HG03457 (cell line): Measurements from ENCODE around the gene TARP.

ENCODE experiments used
- ATAC-seq: cut with Tn5 transposase; IDR thresholded peaks from one replicate; pipeline ENCODE4 v1.9.1; 2021; ENCODE audit warnings: moderate number of reproducible peaks; ENCODE audit not compliant: unreplicated experiment

The TARP gene

DNA sequence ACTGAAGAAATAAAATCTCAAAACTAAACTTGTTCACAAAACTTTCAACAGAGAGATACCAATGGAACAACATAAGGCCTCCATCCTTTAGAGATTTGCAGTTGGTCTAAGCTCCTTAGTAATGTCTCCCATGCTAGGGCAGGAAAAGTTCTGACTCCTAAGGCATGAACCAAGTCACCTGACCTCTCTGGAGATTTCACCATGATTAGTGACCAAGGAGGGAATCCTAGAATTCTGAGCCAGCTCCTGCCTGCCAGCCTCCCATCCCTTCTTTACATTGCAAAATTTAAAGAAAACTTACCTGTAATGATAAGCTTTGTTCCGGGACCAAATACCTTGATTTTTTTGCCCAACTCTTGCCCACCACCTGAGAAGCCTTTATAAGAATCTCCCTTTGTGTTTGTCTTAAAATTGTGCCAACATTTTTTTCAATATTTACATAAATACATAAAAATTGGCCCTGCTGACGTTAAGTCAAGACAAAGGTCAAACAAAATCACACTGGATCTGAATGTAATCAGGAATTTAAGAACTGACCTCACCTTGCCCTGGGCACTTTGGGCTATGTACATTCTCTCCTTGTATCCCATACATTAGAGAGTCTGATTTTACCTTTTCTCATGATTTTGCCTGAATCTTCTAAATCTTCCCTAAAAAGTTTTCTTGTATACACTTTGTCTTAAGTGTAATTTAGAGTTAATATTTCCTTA lies at the start of gene TARP:
Gene TARP (minus strand): TSS at position 351 of the 710 bp plus-strand sequence.
- ATAC-seq, result no peak

DNA sequence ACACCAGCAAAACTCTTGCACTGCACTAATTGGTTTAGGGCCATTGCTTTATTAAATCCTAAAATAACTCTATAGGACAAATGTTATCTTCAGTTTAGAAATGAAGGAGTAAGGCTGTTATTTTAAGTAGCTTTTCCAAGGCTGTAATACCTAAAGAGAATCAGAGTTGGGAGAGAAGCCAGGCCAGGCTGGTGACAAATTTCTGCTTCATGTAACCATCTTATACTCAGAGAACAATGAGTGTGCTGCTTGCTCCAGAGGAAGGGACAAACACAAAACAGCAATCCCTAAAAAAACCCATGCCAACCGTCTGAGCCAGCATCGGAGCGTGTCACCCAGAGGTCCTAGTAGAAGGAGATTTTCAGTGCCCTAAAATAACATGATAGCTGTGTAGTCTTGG lies 49.7 kb upstream of the TARP start:
- ATAC-seq, result no peak

DNA sequence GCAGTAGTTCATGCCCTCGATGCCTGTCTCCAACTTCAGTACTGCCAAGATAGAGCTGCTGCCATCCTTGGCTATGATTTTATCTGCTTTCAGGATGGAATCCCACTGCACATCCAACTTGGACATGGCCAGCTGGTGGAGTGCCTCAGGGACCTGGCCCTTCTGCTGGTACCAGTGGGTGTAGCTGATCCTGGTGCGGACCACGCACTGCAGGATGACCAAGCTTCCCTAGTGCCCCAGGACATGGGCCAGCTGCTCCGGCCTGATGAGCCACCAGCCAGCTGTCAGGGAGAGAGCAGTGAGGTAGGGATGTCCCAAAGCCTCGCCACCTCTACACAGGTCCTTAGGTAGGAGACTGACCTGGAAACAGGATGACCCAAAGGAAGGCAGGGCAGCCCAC lies 49.0 kb upstream of the TARP start:
- no peak for ATAC-seq

DNA sequence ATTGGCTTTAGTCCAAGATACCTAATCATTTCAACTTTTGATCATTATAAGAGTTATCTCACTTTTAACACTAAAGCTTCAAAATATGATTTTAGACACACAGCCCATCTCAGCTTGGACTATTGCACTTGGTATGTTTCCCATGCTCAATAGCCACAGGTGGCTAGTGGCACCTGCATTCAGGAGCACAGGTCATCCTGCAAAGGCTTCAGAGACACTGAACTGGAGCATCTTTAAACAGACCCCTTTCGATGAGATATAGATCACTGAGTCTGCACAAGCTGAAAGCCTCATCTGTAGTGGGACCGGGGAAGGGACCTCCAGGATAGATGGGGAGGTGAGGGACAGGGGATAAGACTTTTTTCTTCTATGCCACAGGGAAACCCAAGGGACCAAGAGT lies 48.5 kb upstream of the TARP start:
- ATAC-seq, result no peak

DNA sequence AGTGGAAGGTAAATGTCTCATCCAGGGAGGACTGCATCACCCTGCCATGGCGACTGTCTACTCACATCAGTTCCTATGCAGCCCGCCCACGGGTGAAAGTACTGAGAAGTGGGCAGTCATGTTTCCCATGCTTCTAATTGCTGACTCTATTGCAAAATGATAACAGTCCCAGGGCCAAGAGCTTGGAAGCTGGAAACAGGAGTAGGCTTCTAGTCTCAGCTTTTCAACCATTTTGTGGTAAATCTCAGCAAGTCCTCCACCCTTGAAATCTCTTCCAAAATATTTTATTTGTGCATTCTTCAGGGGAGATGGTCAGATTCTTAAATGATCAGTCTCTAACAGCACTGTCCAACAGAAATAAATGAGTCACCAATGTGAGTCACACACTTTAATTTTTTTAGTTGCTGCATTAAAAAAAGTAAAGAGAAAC lies 48.1 kb upstream of the TARP start:
- ATAC-seq, result no peak

DNA sequence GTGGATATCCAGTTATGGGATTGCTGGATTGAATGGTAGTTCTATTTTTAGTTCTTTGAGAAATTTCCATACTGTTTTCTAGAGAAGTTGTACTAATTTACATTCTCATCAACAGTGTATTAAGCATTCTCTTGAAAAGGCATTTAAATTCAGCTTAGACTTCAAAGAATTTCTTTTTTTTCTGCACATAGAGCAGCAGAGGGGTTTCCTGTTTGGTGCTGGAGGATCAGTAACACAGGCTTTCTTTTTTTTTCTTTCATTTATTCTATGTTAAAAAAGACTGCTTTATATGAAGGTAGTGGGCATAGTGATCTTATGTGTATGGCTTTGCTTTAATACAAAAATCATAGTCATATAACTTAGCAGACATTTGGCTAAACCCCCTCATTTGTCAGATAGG lies 47.6 kb upstream of the TARP start:
- ATAC-seq, result no peak

DNA sequence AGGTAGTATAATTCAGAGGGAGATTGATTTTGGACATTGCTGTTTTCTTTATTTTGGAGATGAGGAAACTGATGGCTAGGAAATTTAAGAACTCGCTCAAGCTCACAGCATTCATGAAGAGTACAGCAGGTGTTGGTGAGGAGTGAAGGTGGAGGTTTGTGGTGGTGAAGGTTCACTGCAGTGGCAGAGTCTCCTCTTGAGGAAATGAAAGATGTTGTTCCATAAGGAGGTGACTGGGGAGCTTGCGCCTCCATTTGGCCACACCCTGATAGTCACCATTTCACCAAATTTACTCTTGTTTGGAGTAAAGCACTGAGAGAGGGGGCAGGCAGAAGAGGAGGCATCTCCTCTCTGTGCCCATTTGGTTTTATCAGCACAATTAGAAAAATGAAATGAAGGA lies 46.4 kb upstream of the TARP start:
- no peak for ATAC-seq

DNA sequence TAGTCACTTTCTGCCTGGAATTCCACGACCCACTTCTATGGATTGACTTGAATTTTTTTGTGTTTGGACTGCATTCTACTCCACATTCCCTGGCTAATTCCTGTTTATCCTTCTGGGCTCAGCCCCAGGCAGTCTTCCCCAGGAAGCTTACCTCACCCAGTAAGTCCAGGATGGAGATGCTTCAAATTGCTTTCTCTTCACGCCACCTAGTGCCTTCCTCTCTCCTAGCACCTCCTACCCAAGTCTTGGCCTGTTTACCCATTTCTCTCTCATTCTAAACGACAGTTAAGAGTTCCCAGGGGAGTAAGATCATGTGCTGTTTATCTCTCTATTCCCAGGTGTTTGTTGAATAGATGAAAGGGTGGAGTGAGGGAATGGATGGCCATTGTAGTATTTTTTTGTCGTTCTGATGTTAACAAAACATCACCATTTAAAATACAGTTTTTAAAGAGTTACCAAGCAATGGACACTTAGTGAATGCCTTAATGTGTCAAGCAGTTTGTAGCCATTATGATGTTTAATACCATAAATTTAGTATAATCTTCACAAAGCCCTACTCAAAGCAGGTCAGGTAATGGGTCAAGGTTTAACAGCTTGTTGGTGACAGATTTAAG lies 45.5 kb upstream of the TARP start:
- peak; percentile 69 for ATAC-seq

DNA sequence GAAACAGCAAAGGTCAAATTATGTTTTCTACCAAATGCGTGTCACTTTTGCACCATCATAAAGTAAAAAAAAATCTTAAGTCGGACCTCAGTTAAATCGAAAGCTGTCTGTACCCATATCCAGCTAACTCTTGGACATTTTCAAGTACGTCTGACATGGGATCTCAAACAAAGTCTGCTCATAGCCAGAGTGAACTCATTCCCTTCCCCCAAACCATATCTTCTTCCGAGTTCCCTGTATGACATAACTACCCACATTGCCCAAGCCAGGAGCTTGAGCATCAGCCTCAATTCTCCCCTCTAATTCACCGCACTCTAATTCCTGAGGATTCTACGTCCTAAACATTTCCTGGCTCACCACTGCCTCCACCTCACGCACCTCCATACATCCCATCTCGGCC lies 44.8 kb upstream of the TARP start:
- ATAC-seq, result no peak

DNA sequence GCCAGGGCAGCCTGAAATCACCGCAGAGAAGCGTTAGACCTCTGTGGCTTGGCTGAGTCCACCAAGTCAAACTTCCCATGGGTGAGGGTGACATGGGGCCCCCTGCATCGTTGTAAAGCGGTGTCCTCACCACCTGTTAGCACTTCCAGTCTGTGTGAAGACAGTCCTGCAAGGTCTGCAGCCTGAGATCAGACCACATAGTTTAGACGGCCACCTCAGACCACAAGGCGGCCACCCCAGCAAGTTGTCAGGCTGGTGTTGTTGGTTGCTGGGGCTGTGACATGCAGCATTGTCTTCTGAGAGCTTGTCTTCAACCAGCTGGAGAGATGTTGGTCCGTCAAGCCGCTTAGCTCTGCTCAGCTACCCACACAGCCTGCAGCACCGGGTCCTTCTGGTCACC lies 44.1 kb upstream of the TARP start:
- no peak for ATAC-seq

DNA sequence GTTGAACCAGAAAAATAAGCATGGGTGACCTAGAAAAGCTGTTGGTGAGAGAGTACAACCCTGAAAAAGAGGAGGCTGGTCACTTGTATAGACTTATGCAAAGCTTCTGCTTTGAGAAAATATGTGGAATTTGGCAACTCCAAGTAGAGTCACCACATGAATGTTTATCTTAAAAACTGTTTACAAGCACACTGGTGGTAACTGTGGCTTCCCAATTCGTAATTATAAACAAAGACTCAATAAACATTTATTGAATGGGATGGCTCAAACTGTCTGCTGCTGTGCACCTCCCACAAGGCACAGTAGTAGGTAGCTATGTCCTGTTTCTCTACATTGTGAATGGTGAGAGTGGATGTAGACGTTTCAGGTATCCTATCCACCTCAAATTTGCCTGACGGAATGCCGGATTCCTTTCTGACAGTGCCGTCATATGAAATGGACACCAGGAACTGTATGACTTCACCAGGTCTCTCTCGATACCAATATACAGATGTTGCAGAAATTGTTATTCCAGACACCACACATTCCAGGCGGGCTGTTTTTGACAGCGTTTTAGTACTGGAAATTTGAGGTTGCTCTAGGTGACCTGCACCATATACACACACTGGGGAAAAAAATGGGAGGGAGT lies 43.4 kb upstream of the TARP start:
- no peak for ATAC-seq

DNA sequence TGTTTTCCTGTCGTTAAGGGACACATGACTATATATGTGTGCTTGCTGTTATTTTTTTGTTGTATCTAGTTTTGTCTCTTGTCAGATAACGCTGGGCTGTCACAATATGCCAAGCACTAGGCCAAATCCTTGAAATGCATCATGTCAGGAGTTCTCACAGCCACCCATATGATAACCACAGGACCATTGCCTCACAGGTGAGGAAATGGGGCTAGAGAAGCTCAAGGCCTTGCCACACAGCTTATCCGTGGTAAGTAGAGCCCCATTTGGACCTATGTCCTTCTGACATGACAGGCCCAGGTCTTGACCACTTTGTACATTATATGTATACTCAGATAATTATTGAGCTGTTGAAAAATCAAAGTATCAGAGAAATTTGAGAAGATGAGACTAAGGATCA lies 42.0 kb upstream of the TARP start:
- no peak for ATAC-seq

DNA sequence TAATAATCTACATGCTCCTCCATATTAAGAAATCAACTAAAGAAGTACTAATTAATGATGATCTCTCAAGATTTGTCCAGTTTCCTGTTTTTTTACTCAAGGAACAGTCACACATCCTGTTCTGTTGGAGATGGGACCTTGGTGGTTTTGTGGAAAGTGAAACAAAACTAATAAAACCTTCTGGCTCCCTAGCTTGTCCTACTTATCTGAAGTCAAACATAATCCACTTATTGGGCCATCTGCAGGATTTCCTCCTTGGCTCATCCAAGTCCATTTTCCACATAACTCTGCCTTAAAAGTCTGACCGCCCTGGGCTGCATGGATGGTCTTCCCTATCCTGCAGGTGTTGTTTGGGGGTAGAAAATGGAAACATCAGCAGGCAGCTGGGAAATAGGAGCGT lies 39.4 kb upstream of the TARP start:
- no peak for ATAC-seq

DNA sequence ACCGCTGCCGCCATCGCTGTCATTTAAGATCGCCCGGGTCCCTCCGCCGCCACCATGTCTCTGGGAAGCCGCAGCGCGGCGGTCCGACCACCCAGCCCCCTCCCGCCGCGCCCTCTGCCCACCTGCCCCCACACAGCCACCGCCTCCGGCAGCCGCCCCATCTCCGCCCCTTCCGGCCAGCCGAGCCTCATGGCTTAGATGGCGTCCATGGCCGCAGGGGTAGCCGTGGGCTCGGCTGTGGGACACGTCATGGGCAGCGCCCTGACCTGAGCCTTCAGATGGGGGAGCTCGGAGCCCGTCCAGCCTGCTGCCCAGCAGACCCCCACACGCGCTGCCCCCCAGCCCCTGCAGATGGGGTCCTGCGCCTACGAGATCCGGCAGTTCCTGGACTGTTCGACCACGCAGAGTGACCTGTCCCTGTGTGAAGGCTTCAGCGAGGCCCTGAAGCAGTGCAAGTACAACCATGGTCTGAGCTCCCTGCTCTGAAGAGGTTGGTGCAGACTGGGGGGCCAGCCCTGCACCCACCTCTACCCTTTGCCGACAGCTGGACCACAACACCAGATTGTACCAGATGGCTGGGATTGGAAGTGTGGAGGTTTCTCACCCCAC lies 38.0 kb upstream of the TARP start:
- ATAC-seq, result no peak

DNA sequence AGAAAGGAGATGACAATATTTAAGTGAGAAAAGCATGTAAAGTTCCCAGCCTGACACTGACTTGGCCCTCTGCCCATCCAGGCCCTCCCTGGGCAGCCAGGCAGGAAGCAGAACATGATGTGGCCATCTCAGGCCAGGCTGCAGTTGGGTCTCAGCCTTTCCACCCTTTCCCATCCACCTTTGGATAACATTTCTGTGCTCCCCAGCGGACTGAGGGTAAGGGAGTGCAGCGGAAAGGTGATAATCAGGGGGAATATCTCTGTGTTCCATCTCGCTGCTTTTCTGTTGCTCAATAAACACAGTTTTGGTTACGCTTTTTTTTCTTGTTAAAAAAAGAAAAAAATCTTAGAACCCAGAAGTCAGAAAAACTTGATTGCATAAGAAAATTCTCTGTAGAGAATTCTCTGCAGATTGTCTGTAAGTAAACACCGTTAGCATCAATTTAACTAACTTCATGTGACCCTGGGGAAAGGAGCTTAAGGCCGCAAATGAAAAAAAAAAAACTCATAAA lies 37.2 kb upstream of the TARP start:
- no peak for ATAC-seq

DNA sequence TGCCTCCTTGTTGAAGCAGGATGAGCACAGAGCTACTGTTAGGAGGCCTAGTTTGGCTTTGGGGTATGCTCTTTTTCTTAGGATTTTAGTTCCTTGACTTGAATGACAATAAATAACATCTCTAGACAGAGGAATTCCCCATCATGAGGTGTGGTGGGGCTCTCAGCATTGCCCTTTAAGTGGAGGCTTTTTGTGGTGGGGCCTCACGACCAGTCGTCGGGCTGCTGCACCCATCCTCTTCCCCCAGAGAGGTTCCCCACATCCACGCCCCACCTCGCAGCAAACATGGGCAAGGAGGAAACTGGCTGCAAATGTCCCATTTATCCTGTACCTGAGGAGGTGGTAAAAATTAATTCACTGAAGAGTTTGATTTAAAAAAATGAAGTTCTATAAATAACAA lies 36.1 kb upstream of the TARP start:
- ATAC-seq, result no peak

DNA sequence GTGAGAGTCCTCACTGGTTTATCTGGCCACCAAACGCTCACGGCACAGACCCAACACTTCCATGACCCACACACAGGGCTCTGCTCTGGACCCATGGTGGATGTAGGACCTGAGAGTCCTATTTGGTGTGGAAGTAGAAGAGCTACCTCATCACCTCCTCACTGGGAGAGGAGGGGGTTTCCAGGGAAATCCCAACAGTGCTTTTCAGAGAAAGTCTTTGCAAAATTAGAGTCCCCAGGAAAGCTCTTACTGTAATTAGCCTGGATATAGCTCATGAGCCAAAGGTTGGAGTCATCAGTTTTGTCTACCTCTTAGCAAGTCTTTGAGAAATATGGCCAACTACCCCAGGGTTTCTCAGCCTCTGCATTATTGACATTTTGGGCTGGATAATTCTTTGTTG lies 34.7 kb upstream of the TARP start:
- no peak for ATAC-seq

DNA sequence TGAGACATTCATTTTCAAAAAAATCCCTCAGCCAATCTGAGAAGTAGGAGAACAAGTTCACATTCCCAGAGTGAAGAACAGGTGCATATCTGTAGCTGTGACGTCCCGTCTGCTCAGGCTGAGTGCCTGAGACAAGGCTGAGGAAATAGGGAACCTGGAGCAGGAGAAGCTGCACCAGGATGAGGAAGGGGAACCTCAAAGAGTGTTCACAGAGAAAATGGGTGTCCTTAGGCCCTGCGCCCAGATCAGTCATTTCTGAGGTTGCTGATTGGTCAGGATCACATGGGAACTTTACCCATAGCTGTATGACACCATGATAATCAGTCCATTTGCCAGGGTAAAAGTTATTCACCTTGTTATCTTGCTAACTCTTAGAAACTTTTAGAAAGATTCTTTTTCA lies 34.2 kb upstream of the TARP start:
- no peak for ATAC-seq

DNA sequence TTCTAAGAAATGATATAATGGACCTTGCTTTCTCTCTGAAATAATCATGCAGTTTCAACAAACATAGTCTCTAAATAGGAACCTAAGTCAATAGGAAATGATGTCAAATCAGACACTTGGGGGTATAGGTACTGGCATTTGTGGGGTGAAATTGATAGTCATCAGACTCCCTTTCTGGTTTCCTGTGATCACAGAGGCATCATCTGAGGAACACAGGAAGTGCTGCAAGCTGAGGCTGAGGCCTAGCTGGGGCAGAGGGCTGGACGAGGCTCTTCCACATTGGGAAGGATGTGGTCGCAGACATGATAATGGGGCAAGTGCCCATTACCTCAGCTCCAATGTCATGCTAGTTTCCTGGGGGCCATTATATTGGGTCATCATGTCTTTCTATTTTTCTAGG lies 33.5 kb upstream of the TARP start:
- ATAC-seq, result no peak

DNA sequence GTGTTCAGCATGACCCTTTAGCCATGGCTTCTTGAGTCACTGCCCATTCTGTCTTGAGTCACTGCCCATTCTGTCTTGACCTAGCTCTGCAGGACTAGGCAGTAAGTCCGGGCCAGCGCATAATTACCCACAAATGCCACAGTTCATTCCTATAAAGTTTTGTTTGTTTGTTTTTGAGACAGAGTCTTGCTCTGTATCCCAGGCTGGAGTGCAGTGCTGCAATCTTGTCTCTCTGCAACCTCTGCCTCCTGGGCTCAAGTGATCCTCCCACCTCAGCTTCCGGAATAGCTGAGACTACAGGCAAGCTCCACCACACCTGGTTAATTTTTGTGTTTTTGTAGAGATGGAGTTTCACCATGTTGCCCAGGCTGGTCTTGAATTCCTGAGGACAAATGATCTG lies 32.7 kb upstream of the TARP start:
- no peak for ATAC-seq

DNA sequence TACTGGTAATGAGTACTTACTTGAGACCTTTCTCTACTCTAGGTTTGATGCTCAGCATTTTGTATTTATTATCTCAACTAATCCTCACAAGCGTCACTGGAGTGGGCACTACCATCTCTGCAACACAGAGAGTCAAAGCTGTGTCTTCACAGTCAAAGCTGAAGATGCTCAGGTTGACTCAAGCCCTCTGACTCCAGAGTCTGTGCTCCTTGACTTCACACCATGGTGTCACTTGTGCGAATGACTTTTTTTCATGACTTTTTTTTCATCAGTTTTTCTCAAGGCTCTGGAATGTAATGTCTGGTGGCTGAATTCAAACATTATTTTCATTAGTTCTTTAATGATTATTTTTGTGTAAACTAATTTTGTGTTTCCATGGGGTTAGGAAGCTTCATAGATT lies 30.4 kb upstream of the TARP start:
- no peak for ATAC-seq

DNA sequence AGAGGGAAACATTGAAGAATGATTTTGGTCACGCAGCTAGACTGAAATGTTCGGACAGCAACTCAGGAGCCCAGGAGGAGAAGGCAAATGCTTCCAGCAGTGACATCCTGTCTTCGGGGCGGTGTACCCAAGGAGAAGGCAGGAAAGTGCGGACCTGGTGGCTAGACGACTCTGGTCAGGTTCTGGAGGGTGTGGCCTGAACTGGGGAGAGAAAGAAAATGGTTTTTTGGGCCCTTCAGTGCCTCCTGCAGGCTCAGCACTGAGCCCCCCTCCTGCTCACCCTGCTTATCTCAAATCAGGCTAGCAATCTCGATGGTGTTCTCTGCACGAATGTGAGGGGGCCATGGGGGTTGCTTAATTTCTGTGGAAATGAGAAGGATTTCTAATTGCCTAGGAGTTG lies 26.7 kb upstream of the TARP start:
- ATAC-seq, result no peak
